ENCODE measurements around the gene GLG1.

DNA sequence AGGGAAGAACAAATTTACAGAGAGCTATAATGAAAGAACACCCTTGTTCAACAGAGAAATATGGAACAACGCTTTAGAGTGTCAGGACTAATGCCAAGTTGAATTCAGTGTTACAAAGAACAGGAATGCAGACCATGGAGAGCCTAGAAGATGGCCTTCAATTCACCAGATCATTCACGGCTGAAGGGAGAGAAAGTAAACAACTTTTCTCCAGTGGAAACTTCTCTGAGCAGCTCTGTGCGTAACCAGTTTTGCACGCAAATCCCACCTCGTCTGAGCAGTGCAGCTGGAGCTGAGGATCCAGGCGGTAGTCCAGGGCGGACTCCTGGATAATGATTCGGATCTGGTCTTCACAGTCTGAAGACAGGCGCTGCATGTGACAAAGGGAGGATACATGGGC, 145.1 kb downstream of the GLG1 start:
- TF ChIP-seq, protein P1, sequence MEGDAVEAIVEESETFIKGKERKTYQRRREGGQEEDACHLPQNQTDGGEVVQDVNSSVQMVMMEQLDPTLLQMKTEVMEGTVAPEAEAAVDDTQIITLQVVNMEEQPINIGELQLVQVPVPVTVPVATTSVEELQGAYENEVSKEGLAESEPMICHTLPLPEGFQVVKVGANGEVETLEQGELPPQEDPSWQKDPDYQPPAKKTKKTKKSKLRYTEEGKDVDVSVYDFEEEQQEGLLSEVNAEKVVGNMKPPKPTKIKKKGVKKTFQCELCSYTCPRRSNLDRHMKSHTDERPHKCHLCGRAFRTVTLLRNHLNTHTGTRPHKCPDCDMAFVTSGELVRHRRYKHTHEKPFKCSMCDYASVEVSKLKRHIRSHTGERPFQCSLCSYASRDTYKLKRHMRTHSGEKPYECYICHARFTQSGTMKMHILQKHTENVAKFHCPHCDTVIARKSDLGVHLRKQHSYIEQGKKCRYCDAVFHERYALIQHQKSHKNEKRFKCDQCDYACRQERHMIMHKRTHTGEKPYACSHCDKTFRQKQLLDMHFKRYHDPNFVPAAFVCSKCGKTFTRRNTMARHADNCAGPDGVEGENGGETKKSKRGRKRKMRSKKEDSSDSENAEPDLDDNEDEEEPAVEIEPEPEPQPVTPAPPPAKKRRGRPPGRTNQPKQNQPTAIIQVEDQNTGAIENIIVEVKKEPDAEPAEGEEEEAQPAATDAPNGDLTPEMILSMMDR (IDR thresholded peaks at IDR 0.05): no peak
- TF ChIP-seq POLR2A (IDR thresholded peaks at IDR 0.05): no peak
